ENCODE results near the gene TCF7L1.
"Not testable (repeated sequence)": the region's sequence is repeated elsewhere in the genome, so short reads cannot be mapped to it uniquely, and the experiment has no call there.

The TCF7L1 gene

DNA sequence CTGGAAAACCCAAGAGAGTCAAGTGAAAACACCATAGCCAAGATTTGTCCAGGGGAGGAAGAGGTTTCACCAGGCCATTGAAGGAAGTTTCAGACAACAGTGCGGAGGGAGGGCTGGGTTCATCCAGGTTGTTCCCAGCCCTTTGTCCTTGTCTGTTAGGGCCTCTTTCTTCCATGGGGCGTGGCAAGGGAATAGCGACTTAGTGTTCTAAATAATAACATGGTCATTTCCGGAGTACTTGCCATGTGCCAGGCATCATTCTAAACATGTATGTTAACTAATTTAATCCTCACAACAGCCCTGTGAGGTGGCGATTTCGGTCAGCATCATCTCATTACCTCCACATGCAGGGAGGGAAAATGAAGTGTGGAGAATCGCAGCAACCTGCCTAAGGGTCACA lies 77.3 kb downstream of the TCF7L1 start:
- intact Hi-C loops (cut with DNase I) = no loop called here
- DNase-seq = no peak

DNA sequence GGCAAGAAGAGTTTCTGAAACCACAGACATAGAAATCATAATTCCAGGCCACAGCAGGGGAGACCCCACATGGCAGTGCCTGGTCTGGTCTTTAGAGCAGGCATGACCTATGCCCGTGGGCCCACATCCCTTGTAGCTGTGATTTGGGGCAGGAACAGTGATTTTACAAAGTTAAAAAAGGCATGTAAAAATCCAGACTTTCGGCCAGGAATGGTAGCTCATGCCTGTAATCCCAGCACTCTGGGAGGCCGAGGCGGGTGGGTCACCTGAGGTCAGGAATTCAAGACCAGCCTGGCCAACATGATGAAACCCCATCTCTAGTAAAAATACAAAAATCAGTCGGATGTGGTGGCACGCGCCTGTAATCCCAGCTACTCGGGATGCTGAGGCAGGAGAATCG lies 78.4 kb downstream of the TCF7L1 start:
- DNase-seq; intact Hi-C loops (cut with DNase I): not testable (repeated sequence)

DNA sequence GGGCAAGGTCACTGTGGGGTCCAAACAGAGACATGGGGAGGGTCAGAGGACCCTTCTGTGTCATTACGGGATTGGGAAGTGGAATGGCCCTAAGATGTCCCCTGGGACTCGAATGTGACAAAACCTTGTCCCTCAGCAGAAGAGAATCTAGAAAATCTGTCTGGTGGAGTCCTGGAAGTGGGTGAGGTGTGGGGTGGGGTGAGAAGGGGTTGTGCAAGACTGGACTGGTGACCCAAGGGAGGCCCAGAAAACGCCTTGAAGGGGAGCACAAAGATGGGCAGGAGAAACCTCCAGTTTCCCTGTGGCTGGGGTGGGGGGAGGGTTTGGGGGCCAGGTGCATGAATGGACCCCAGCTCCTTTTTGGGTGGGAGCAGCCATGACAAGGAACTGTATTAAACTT lies 79.6 kb downstream of the TCF7L1 start:
- intact Hi-C loops (cut with DNase I) = no loop called here
- no peak for DNase-seq

DNA sequence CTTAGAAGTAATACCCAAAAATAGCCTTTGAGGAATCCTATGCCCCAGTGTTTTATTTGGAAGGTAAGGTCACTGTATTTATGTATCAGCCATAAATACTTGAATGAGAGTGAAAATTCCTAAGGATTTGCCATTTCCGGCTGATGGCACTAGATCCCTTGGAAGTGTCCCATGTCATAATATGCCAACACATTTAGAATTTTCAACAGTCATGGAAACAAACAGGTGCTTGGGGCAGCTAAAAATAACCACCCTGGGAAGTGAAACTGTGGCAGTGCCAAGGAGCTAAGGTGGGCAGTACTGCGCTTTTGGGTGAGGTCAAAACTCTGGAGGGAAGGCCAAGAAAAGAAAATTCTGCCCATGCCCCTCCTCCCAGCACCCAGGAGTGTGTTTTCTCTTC lies 80.2 kb downstream of the TCF7L1 start:
- intact Hi-C loops (cut with DNase I) = no loop called here
- no peak for DNase-seq

DNA sequence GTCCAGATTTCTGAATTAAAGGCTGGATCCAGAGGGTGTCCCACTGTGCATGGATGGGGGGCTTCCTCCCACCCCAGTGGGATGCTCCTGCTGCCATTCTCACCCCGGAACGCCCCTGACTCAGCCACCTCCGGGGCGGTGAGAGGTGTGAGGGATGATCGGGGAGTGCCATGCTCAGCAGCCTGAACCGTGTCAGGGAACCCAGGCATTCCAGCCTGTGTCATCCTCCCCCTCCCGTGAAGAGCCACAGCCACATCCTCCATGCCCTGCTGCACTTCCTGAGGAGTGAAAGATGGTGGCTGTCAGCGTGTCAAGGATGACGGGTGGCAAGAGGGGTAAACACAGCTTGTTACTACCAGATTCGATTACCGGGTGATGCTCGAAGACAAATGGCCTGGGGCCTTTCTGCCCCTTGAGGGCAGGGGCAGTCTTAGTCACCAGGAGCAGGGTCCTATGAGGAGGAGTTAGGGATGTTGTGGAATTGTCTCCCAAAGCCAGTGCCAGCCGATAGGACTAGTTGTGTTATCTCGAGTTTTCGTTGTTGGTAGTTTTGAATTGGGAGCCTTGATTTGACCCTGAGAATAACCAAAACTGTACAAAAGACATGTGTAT lies 80.8 kb downstream of the TCF7L1 start:
- no peak for DNase-seq
- intact Hi-C loops (cut with DNase I) = no loop called here

DNA sequence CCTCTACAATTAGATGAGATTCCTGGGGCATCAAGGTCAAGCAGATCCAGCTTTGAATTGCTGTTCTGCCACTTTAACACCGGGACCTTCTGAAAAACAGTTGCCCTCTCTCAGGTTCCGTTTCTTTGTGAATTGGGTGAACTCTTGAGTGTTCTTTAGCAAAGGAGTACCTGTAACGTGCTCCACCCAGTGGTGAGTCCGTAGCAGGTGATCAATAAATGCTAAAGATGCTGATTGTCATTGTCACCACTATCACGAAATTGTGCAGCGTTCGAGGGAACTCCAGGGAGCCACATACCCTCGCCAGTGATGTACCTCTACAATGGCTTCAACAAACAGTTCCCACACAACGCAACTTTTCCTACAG lies 81.9 kb downstream of the TCF7L1 start:
- peak in 12 of 42 donors; percentile 9 to 53 (median 28) for DNase-seq
- intact Hi-C loops (cut with DNase I) = no loop called here

DNA sequence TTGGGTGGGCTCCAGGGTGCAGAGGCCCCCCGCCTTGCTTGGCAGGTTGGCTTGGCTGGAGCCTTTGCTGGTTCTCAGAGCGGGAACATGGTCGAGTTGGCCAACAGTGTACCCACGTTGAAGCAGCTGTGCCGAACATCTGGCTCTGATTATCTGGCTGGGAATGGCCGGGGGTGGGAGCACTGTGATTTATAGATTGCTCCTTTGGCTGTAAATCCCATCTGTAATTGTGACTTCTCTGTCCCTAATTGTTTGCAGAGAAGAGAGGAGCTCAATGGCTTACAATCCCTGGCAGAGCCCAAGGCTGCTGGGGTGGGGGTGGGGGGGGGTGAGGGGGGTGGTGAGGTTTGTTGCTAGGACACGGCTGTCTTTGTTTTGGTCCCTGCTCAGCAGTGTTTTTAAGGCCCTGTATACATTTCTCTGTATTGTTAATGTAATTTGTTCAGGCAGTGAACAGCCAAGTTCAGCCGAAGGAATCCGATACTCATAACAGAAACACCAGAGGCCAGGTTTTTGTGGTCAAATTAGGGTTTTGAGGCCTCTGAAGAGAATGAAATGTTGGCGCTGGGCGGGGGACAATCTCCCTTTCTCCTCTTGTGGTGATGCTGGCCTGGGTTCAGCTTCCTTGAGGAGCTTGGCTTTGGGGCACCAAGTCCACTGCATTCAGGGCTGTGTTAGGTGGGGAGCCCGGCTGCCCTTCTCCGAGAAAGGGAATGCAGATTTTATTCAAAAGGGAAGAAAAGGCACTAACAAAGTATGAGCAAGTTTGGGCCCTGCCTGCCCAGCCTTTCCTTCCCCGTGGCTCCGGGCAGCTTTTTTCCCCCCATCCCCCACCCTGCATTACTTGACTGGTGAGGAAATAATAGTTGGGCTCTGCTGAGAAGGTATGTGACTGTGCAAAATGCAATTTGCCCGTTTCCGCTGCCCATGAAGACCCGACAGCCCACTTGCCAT lies 82.5 kb downstream of the TCF7L1 start:
- intact Hi-C loops (cut with DNase I) = no loop called here
- peak in 41 of 42 donors; percentile 11 to 79 (median 56) for DNase-seq

DNA sequence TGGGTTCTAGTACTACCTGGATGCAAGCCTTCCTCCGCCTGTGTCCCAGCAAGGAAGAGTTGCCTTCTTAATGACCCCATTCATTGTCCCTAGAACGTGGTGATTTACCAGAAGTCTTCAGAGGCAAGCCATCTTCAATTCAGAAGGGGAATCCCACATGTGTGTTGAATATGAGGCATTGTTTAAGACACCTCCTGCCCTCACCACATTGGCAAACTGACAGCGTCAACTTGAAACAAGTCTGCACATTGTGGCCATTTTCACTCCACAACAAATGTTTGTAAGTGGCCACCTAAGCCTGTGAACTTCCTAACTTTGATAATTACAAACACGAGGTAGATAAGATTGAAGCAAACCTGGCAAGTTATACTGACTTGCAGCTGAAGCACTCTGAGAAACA lies 83.7 kb downstream of the TCF7L1 start:
- intact Hi-C loops (cut with DNase I) = no loop called here
- no peak for DNase-seq

DNA sequence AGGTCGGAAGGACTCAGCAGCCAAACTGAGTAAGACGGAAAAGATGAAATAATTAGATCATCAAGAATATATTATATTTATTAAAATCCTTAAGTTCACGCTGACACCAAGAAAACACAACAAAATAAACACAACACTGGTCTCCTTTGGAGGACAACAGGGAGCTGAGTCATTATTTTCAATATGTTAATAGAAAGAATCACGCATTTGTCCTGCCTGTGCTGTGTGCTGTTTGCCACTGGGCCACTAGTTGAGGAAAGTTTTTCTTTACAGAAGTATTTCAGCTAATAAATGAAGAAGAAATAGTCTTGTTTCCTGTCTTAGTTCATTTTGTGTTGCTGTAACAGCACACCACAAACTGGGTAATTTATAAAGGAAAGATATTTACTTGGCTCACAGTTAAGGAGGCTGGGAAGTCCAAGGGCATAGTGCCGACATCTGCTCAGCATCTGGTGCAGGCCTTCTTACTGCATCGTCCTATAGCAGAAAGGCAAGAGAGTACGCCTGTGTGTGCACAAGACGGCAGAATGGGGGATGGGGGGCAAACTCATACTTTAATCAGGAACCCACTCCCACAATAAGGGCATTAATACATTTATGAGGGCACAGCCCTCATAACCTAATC lies 88.0 kb downstream of the TCF7L1 start:
- DNase-seq = no peak
- intact Hi-C loops (cut with DNase I) = no loop called here

DNA sequence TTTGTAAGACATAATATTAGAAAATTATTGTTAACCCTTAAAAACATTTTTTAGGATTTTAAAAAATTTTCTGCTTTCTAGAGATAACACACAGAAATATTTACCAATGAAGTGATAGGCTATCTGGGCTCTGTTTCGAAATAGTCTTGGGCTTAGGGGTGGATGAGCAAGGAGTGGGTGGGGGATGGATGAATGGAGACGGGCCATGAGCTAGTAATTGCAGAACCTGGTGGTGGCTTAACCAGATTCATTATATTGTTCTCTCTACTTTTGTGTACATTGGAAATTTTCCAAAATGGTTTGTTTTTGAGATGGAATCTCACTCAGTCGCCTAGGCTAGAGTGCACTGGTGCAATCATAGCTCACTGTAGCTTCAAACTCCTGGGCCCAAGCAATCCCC lies 89.6 kb downstream of the TCF7L1 start:
- DNase-seq = no peak
- intact Hi-C loops (cut with DNase I) = no loop called here

DNA sequence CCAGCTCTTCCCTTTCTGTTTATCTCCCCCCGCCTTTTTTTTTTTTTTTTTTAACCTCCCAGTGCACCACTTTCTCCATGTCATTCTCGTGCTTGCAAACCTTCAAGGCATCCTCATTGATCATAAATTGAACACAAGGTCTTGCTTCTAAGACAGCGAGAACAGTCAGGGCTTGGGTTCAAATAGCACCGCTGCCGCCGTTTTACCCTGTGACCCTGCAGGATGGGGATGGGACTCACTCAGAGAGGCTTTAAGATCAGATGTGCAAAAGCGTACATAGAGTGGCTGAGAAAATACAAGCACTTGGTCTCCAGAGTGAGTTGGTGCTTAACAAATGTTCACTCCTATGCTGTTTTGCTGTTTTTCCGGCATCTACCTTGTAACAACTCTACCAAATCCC lies 93.6 kb downstream of the TCF7L1 start:
- DNase-seq = no peak
- intact Hi-C loops (cut with DNase I) = no loop called here

DNA sequence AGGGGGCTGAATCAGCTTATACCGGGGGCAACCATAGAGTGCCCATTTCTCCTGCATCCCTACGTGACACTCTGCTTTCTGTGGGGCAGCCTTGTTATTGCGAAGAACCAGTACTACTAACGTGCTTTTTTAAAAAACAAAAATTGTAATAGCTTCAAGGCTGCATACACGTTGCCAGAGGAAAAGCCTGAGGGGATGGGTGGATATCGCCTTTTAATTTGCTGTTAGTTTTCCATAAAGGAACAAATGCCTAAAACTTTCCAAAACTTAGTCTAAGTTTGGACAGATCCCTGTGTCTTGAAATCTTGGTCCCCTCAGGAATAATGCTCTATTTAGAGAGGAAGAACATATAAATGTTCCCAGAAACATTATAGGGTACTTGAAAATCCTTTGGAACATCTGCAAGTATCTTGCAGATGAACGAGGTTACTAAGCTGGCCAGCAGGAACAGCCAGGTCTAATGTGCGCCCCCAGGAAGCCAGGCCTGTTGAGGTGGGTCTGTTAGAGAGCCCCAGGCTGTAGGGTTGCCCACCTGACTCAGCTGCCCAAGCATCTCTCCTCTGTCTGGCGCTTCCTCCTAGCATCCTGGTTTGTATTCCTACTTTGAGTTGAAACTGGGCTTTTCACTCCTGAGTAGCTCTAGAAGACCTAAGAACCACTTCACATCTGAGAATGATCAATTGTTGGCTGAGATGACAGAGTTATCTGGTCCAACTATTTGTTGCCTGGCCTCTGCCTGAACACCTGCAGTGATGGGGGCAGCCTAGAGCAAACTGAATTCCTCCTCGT lies 97.7 kb downstream of the TCF7L1 start:
- intact Hi-C loops (cut with DNase I) = no loop called here
- DNase-seq = no peak

DNA sequence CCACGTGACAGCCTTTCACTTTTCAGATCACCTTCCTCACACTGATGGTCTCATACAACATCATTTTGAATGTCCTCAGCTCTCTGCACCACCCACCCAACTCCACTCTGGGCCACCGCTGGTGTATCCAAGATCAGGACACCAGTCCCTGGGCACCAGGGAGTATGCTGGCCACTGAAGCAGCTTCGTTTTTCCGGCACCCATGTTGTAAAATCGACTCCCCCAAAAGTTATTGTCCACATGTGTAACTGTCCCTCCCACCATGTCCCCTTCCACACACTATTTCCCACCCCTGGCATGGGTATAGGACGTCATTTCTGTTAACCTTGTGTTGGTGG lies 98.2 kb downstream of the TCF7L1 start:
- intact Hi-C loops (cut with DNase I) = no loop called here
- no peak for DNase-seq

DNA sequence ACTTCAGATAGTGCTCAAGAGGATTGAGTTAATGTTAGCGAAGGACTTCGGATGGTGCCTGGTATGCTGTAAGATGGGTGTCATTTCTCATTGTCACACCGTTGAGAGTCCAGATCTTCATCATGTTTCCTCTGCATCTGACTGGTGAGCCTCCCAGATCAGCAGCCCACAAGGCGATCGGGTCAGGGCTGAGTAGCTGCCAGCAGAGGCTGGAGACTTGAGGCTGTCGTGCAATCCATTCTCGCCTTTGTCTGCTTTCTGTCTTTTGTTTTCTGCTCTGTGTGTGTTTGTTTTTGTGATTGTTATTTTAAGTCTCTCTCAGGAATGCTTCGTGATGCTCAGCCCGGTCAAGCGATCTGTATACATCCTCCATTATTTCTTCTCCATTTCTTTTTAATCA lies 98.8 kb downstream of the TCF7L1 start:
- intact Hi-C loops (cut with DNase I) = no loop called here
- DNase-seq = no peak

DNA sequence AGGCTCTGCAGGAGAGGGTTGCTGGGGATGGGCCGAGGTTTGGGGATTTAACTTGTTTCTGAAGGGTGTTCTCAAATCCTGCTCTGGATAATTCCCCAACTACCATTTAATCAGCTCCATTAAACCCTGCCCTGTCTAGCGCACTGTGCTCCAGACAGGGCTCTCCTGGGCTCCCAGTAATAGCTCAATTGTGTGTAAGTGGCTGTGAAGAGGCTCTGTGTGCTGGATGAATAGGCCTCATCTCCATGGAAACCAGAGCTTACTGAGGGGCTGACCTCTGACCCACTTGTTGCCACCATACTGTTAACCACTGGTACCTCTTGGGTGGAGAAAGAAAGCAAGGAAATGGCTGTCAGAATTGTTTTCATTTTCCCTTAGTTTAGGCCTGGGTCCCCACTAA lies 101.7 kb downstream of the TCF7L1 start:
- peak in 13 of 42 donors; percentile 18 to 58 (median 36) for DNase-seq
- intact Hi-C loops (cut with DNase I) = no loop called here

DNA sequence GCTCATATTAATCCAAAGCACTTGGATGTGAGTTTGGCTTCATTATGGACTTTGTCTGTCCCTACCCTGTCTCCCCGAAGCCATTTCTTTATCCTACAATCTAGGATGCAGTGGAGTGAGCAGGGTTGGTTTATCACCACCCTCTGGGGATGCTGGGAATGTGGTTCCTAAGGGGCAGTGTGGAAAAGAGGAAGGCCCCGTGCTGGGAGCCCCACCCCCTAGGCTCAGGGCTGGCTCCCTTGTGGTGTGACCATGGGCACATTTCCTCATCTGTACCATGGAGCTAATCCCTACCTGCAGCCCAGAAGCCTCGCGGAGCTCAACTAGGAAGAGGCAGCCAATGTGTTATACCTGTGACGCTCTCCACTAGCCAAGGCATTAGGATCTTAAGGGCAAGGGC lies 102.1 kb downstream of the TCF7L1 start:
- DNase-seq = no peak
- intact Hi-C loops (cut with DNase I) = no loop called here

DNA sequence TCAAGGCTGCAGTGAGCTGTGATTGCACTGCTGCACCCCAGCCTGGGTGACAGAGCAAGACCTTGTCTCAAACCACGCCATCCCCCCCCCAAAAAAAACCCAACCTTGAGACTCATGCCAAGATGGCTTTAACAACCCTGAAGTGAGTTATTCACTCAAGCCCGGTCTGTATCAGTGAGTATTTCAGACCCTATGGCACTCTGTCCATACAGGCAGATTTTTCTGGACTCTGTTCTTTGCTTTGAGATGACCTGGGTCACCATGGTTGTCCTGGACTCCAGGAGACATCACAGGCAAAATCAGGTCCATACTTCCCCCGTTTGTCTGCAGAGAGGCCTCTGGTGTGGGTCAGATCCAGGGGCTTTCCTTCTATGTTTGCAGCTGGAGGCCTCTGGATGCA lies 102.9 kb downstream of the TCF7L1 start:
- intact Hi-C loops (cut with DNase I) = no loop called here
- DNase-seq = no peak

DNA sequence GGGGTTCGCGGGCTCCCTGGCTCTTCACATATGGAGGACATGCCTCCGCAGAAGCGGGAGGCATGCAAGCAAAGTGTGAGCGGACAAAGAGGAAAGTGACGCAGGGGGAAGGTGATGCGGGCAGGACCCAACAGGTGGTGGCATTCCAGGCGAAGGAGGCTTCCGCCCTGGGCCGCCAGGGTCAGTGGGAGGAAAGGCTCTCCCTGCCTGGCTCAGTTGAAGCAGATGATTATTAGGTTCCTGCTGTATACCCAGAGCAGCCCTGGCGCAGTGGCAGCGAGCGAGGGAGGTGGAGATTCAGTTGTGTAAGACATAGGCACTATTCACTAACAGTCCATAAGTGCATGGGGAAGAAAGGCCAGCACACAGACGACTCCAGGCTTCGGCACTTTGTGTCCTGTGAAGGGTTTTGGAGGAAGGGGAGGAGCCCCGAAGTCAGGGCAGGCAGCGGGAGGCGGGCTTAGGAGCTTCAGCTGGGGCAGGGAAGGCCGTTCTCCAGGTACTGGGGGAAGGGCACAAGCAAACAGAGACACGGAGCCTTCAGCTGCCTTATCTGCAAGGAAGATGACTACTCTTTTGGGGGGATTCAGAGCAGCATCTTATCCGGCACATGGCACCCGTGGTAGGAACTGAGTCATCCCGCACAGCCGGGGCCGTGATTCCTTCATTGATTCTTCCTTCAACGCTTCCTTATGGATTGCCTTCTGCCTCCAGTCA lies 104.8 kb downstream of the TCF7L1 start:
- intact Hi-C loops (cut with DNase I) = no loop called here
- no peak for DNase-seq

DNA sequence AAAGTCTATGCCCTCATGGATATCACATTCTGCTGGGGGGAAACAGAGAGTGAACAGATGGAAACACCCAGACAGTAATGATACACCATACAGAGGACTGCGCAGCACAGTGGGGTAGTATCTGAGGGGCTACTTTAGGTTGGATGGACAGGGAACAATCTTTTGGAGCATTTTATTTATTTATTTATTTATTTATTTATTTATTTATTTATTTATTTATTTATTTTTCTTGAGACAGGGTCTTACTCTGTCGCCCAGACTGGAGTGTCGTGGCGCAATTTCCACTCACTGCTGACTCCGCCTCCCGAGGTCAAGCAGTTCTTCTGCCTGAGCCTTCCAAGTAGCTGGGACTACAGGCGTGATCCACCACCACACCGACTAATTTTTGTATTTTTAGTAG lies 105.4 kb downstream of the TCF7L1 start:
- intact Hi-C loops (cut with DNase I) = no loop called here

More for the DNA sequence above, 105.4 kb downstream of the TCF7L1 start:
- no peak for DNase-seq
